Activated CD8-positive, alpha-beta memory T cell treated with anti-CD3 and anti-CD28 coated beads, Interleukin-2, amount 50 U/mL, for 1 hour (primary cell): ENCODE measurements around the gene LENG8.
"Not testable (repeated sequence)": the region's sequence is repeated elsewhere in the genome, so short reads cannot be mapped to it uniquely, and the experiment has no call there.

Experiments
- DNase-seq: peaks from one replicate; pipeline ENCODE4 v3.0.0-alpha.2; 2020; ENCODE audit errors: extremely low read depth

LENG8 gene

DNA sequence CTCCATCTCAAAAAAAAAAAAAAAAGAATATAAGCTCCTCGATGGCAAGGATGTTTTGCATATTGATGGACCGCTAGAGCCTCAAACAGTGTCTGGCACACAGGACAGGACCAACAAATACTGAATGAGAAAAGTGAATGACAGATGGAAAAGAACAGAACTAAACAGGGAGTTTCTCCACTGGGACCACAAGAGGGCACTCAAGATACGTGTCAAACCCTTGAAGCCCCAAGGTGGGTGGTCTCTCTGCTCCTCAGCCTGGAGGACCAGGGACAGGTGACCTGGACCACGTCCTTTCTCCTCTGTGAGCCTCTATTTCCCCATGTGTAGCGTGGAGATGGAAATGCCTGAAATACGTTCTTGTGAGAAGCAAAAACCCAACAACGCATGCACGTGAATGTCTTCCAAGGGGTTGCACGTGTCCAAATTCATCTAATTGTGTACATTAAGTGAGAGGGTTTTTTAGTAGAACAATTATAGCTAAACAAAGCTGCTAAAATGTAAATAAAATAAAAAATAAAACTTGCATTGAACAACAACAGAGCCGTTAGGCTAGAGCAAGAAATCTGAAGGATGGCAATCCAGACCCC lies 29.8 kb downstream of the LENG8 start:
- no peak for DNase-seq

DNA sequence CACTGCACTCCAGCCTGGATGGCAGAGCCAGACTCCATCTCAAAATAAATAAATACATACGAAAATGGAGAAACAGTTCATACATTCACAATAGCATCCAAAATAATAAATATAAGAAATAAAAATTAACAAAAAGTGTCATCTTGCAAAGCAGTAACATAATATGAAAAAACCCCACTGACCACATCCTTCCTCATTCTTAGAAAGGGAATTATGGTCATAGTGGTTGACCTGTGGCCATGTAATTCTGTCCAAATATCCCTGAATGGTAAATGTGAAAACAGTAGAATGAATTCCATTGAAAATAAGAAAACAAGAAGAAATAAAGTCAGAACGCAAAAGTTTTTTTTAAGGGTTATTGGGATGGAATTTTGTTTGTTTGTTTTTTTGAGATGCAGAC lies 31.1 kb downstream of the LENG8 start:
- DNase-seq = no peak

- no peak for DNase-seq
Measured at GRCh38 chr19:54481326-54481930, 32.4 kb downstream of the LENG8 start.

- DNase-seq = no peak
Measured at GRCh38 chr19:54482889-54483288, 33.9 kb downstream of the LENG8 start.

GRCh38 chr19:54484451-54484850 lies 35.5 kb downstream of the LENG8 start:
- DNase-seq = no peak

GRCh38 chr19:54485851-54486250 lies 36.9 kb downstream of the LENG8 start:
- DNase-seq = no peak

GRCh38 chr19:54489341-54489740 lies 40.3 kb downstream of the LENG8 start:
- no peak for DNase-seq

GRCh38 chr19:54489766-54490165 lies 40.8 kb downstream of the LENG8 start:
- no peak for DNase-seq

DNA sequence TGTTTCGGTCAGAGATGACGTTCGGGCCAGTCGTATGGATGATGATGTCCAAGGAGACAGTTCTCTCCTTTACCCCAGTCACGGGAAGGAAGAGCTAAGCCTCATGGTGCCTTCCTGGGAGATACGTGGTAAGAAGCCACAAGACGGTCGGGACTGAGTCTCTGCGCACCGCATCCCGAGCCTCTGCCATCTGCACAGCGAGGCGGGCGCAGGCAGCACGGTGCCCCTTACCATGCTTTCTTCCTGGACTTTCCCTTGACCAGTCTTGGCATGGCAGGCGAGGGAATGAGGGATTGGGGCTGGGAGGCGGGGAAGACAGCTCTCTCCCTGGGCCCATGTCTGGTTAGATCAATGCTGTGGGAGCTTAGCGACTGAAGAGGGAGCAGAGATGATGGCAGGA lies 43.6 kb downstream of the LENG8 start:
- DNase-seq = no peak

GRCh38 chr19:54493056-54493455 lies 44.1 kb downstream of the LENG8 start:
- not testable (repeated sequence) for DNase-seq

- no peak for DNase-seq
Measured at GRCh38 chr19:54493967-54494585, 45.1 kb downstream of the LENG8 start.

GRCh38 chr19:54495284-54495683 lies 46.3 kb downstream of the LENG8 start:
- DNase-seq = not testable (repeated sequence)

- DNase-seq = not testable (repeated sequence)
Measured at GRCh38 chr19:54497747-54498450, 48.9 kb downstream of the LENG8 start.

- DNase-seq = not testable (repeated sequence)
Measured at GRCh38 chr19:54498451-54498772, 49.4 kb downstream of the LENG8 start.

GRCh38 chr19:54502518-54503048 lies 53.6 kb downstream of the LENG8 start, which contains the start of gene LAIR2:
TSS of gene LAIR2 (plus strand) at chr19:54502831. CDS start at chr19:54502919, 88 bp downstream.
- DNase-seq = no peak

- not testable (repeated sequence) for DNase-seq
Measured at GRCh38 chr19:54505542-54505941, 56.5 kb downstream of the LENG8 start.

DNA sequence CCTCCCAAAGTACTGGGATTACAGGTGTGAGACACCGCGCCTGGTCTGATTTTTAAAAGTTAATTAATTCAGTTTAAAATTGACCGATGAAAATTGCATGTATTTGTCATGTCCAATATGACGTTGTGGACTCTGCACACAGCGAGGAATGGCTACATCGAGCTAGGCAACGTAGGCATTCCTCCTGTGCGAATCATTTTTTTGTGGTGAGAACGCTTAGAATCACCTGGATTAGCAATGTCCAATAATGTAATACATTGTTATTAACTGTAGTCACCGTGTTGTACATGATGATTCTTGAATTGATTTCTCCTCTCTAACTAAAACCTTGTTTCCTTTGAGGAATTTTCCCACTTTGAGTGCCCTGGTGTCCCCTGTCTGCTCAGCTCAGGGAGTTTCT lies 57.1 kb downstream of the LENG8 start:
- no peak for DNase-seq

GRCh38 chr19:54507038-54507717 lies 58.2 kb downstream of the LENG8 start:
- not testable (repeated sequence) for DNase-seq

- DNase-seq = no peak
Measured at GRCh38 chr19:54507824-54508223, 58.8 kb downstream of the LENG8 start.

DNA sequence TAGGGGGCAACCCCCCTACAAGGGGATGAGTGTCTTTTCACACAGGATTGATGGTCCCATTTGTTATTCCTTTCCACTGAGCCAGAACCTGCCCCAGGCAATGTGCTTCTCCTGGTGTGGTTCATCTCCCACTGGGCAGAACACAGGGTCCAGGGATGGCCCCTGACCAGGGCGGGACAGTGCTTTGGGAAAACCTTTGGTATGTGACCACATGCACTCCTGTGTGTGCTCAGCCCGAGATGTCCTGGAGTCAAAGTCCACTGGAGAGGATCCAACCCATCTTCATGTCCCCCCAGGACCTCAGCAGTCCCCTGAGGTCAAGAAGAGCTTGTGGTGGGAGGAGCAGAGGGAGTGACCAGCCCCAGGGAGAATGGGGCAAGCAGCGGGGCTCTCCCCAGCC lies 59.5 kb downstream of the LENG8 start:
- not testable (repeated sequence) for DNase-seq

DNA sequence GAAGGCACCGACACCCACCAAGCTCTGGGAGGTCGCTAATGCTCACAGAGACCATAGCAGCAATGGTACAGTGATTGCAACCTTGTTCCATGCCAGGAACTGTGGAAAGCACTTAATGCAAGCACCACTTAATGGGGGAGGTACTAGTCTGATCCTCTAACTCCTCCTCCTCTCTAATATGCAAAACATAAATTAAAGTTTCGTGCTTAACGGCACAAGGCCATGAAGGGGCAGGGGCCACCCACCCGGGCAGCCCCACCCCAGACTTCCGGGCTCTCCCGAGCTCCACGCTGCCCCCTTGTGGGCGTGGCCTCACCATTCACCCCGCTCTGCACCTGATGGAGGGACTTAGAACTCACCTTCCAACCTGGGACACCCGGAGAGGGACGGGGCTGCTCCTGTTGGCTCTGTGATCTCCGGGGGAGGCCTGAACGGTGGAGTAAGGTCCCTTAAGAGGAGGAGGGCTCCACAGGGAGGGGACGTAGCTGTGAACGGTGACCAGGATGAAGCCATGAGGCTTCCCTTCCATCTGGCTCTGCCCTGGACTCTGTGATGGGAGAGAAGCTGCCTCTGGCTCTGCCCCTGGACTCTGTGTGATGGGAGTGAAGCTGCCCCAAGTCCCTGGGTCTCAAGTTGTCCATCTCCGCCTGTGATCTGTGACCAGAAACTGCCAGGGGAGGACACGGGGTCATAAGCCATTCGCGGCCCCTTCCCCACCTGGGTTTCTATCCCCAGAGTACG lies 60.4 kb downstream of the LENG8 start:
- DNase-seq = not testable (repeated sequence)
